ENCODE data around the gene PLAGL1. TPM values are rescaled to one million over a fixed set of nuclear protein-coding genes. Genes with fewer than 3 reads are reported as not detected.

Gene PLAGL1
- total RNA-seq, 1 experiment from 2014 or later = 24.3 TPM

DNA sequence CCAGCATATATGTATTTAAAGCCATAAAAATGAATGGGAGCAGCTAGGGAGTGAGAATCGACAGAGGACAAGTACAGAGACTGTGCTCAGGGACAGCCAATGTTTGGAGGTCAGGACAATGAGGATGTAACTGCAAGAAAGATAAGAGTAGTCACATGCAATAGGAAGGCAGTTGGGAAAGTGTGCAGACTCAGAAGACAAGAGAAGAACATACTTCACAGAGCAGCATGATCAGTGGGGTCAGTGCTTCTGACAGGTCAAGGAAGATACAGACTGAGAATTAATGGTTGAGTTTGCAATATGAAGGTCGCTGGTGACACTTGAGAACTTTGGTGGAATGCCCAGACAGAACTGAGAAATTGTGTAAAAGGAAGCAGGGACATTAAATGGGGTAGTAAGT lies 25.1 kb downstream of the PLAGL1 start:
- Histone ChIP-seq H3K4me3 (ENCODE audit: low read depth in 2 of 2, low read length in 2 of 2) (no peak overlapping the region), H3K4me1 (ENCODE audit: control insufficient read depth, insufficient read depth, low read length) (no peaks in the 10 kb centered on the region), H3K9me3 (ENCODE audit: control insufficient read depth, insufficient read depth, low read depth, low read length) (no peaks in the 10 kb centered on the region; the same call in 1 of the 2 replicates), H3K36me3 (ENCODE audit: control insufficient read depth, insufficient read depth, low read length) (no peaks in the 10 kb centered on the region), H3K27me3 (ENCODE audit: control insufficient read depth, insufficient read depth, low read length) (no peaks in the 10 kb centered on the region; the same call in 1 of the 2 replicates), H3K27ac (ENCODE audit: low read length) (no peak overlapping the region)
- ATAC-seq = no peak
- POLR2A ChIA-PET = no interaction called here
- in situ Hi-C loops (cut with HindIII; ENCODE audit: low pct_unique_long_range_greater_than_20kb, low sequenced_read_pairs) = no loop called here
- DNase-seq (ENCODE audit: low read depth, low spot score) = no peak
- CTCF ChIA-PET = no interaction called here
- no TSS peak for BruUV-seq (replicated peaks)
- TF ChIP-seq SIN3A (IDR thresholded peaks at IDR 0.05; ENCODE audit: borderline replicate concordance, insufficient read depth, low read depth, low read length) (no peak), POLR2AphosphoS5 (IDR thresholded peaks at IDR 0.05; ENCODE audit: low read depth, low read length) (no peak), TCF7L2 (IDR thresholded peaks at IDR 0.05; ENCODE audit: low read depth, low read length) (no peak), REST (IDR thresholded peaks at IDR 0.05; ENCODE audit: insufficient read depth in 1 of 2, low read depth in 2 of 2, low read length in 1 of 2) (no peak), CTCF (IDR thresholded peaks at IDR 0.05) (no peak)
- intact Hi-C loops (cut with micrococcal nuclease; ENCODE audit: unreplicated experiment) = no loop called here

GRCh38 chr6:143980921-143981320 lies 27.1 kb downstream of the PLAGL1 start:
- no peak for TF ChIP-seq TCF7L2 (IDR thresholded peaks at IDR 0.05; ENCODE audit: low read depth, low read length)
- TF ChIP-seq SIN3A (IDR thresholded peaks at IDR 0.05; ENCODE audit: borderline replicate concordance, insufficient read depth, low read depth, low read length) = no peak
- no peak for TF ChIP-seq CTCF (IDR thresholded peaks at IDR 0.05)
- no peak for TF ChIP-seq POLR2AphosphoS5 (IDR thresholded peaks at IDR 0.05; ENCODE audit: low read depth, low read length)
- no peak for TF ChIP-seq REST (IDR thresholded peaks at IDR 0.05; ENCODE audit: insufficient read depth in 1 of 2, low read depth in 2 of 2, low read length in 1 of 2)
- no peaks in the 10 kb centered on the region; the same call in 1 of the 2 replicates for H3K27me3 ChIP-seq (ENCODE audit: control insufficient read depth, insufficient read depth, low read length)
- intact Hi-C loops (cut with micrococcal nuclease; ENCODE audit: unreplicated experiment) = no loop called here
- CTCF ChIA-PET = interaction anchor here (1.1 kb wide), 1 partner anchor 41 kb away, joined by 5 read pairs; no protein-coding TSS in a partner anchor
- H3K4me1 ChIP-seq (ENCODE audit: control insufficient read depth, insufficient read depth, low read length) = no peaks in the 10 kb centered on the region
- H3K27ac ChIP-seq (ENCODE audit: low read length) = no peak overlapping the region
- no peaks in the 10 kb centered on the region for H3K36me3 ChIP-seq (ENCODE audit: control insufficient read depth, insufficient read depth, low read length)
- POLR2A ChIA-PET = no interaction called here
- H3K9me3 ChIP-seq (ENCODE audit: control insufficient read depth, insufficient read depth, low read depth, low read length) = no peaks in the 10 kb centered on the region; the same call in 1 of the 2 replicates
- ATAC-seq (no peak), DNase-seq (ENCODE audit: low read depth, low spot score) (no peak)
- no peak overlapping the region for H3K4me3 ChIP-seq (ENCODE audit: low read depth in 2 of 2, low read length in 2 of 2)
- in situ Hi-C loops (cut with HindIII; ENCODE audit: low pct_unique_long_range_greater_than_20kb, low sequenced_read_pairs) = no loop called here
- BruUV-seq (replicated peaks) = no TSS peak
